ENCODE measurements around the gene NEXN.
"Not testable (repeated sequence)": the region's sequence is repeated elsewhere in the genome, so short reads cannot be mapped to it uniquely, and the experiment has no call there.

NEXN gene

GRCh38 chr1:77978293-77978968 is 90.0 kb downstream of the NEXN start:
- Histone ChIP-seq H3K4me2 (peak overlapping the region; percentile 83 to 96 (median 92); a peak in 21 of 22 replicates), H3K27ac (peak overlapping the region; percentile 96 to 100 (median 99)), H3K4me3 (peak overlapping the region; percentile 78 to 95 (median 90)), H4K20me1 (peaks cover 45 to 69% (median 46%) of the 10 kb centered on the region in 11 experiments), H3K9ac (peak overlapping the region; percentile 93 to 100 (median 99)), H3K36me3 (peaks cover 28 to 63% (median 52%) of the 10 kb centered on the region in 11 experiments), H3K4me1 (peaks cover 33 to 49% (median 45%) of the 10 kb centered on the region in 10 experiments), H3K9me3 (replicated peaks in 1 of 11) (peaks cover 0 to 6% (median 0%) of the 10 kb centered on the region in 11 experiments; a peak in 2 of 22 replicates), H3K27me3 (no peaks in the 10 kb centered on the region)
- no peak for TF ChIP-seq Cebpa-rat (IDR thresholded peaks at IDR 0.05)

GRCh38 chr1:77978969-77979876 is 90.8 kb downstream of the NEXN start, which contains the start of gene FUBP1:
FUBP1 (minus strand) TSS chr1:77979072; CDS start chr1:77979004, 68 bp downstream.
- TF ChIP-seq Cebpa-rat (IDR thresholded peaks at IDR 0.05) = no peak
- peak within 1 kb of the TSS; percentile 83 to 96 (median 92) for H3K4me2 ChIP-seq
- no peaks in the 10 kb centered on the region for H3K27me3 ChIP-seq
- peaks cover 37 to 61% (median 38%) of the 10 kb centered on the region in 11 experiments for H4K20me1 ChIP-seq
- H3K4me1 ChIP-seq = peaks cover 33 to 48% (median 45%) of the 10 kb centered on the region in 10 experiments
- peak within 1 kb of the TSS; percentile 96 to 100 (median 99) for H3K27ac ChIP-seq
- H3K36me3 ChIP-seq = peaks cover 24 to 61% (median 49%) of the 10 kb centered on the region in 11 experiments
- H3K9ac ChIP-seq = peak within 1 kb of the TSS; percentile 93 to 100 (median 99)
- peaks cover 0 to 6% (median 0%) of the 10 kb centered on the region in 11 experiments; a peak in 2 of 22 replicates for H3K9me3 ChIP-seq (replicated peaks in 1 of 11)
- H3K4me3 ChIP-seq = peak within 1 kb of the TSS; percentile 78 to 95 (median 90)

- not testable (repeated sequence) for H3K4me2 ChIP-seq; H3K27me3 ChIP-seq; H3K9me3 ChIP-seq (replicated peaks in 1 of 11); H3K9ac ChIP-seq; H3K27ac ChIP-seq; H3K4me3 ChIP-seq
- peaks cover 10 to 19% (median 16%) of the 10 kb centered on the region in 10 experiments for H3K4me1 ChIP-seq
- H4K20me1 ChIP-seq = peaks cover 0 to 28% (median 2%) of the 10 kb centered on the region in 11 experiments; a peak in 5 of 22 replicates
- H3K36me3 ChIP-seq = peaks cover 3 to 45% (median 35%) of the 10 kb centered on the region in 11 experiments; a peak in 16 of 22 replicates
Measured at GRCh38 chr1:77983352-77983996, 95.0 kb downstream of the NEXN start.

GRCh38 chr1:77983997-77984355 is 95.6 kb downstream of the NEXN start:
- TF ChIP-seq Cebpa-rat (IDR thresholded peaks at IDR 0.05) = no peak
- Histone ChIP-seq H3K4me1 (peaks cover 10 to 19% (median 16%) of the 10 kb centered on the region in 10 experiments), H3K4me3 (no peak overlapping the region), H3K9me3 (replicated peaks in 1 of 11) (0 out of 22 replicates have a peak, but pooled peaks cover 0 to 6% (median 0%) of the 10 kb centered on the region in 11 experiments), H4K20me1 (peaks cover 0 to 28% (median 2%) of the 10 kb centered on the region in 11 experiments; a peak in 5 of 22 replicates), H3K27me3 (no peaks in the 10 kb centered on the region), H3K9ac (no peak overlapping the region), H3K36me3 (peaks cover 3 to 46% (median 35%) of the 10 kb centered on the region in 11 experiments; a peak in 16 of 22 replicates), H3K27ac (no peak overlapping the region), H3K4me2 (no peak overlapping the region)

- TF ChIP-seq Cebpa-rat (IDR thresholded peaks at IDR 0.05) = no peak
- peaks cover 3 to 46% (median 36%) of the 10 kb centered on the region in 11 experiments; a peak in 17 of 22 replicates for H3K36me3 ChIP-seq
- peaks cover 0 to 30% (median 2%) of the 10 kb centered on the region in 11 experiments; a peak in 5 of 22 replicates for H4K20me1 ChIP-seq
- no peak overlapping the region for H3K9ac ChIP-seq
- H3K4me3 ChIP-seq = no peak overlapping the region
- peaks cover 10 to 19% (median 16%) of the 10 kb centered on the region in 10 experiments for H3K4me1 ChIP-seq
- no peak overlapping the region for H3K27ac ChIP-seq
- H3K4me2 ChIP-seq = no peak overlapping the region
- no peaks in the 10 kb centered on the region for H3K27me3 ChIP-seq
- 0 out of 22 replicates have a peak, but pooled peaks cover 0 to 6% (median 0%) of the 10 kb centered on the region in 11 experiments for H3K9me3 ChIP-seq (replicated peaks in 1 of 11)
Measured at GRCh38 chr1:77984629-77985028, 96.2 kb downstream of the NEXN start.

GRCh38 chr1:77986810-77987209 is 98.4 kb downstream of the NEXN start:
- Histone ChIP-seq H3K9ac (no peak overlapping the region), H3K27ac (no peak overlapping the region), H3K4me2 (no peak overlapping the region; a peak in 1 of 22 replicates), H3K36me3 (peaks cover 10 to 56% (median 44%) of the 10 kb centered on the region in 11 experiments; a peak in 19 of 22 replicates), H4K20me1 (peaks cover 0 to 18% (median 0%) of the 10 kb centered on the region in 11 experiments; a peak in 4 of 22 replicates), H3K9me3 (replicated peaks in 1 of 11) (0 out of 22 replicates have a peak, but pooled peaks cover 0 to 6% (median 0%) of the 10 kb centered on the region in 11 experiments), H3K4me1 (0 out of 20 replicates have a peak, but pooled peaks cover 0 to under 1% (median 0%) of the 10 kb centered on the region in 10 experiments), H3K4me3 (no peak overlapping the region), H3K27me3 (no peaks in the 10 kb centered on the region)
- TF ChIP-seq Cebpa-rat (IDR thresholded peaks at IDR 0.05) = no peak

GRCh38 chr1:77987919-77988318 is 99.5 kb downstream of the NEXN start:
- Histone ChIP-seq H3K4me1 (no peaks in the 10 kb centered on the region; a peak in 1 of 20 replicates), H3K36me3 (peaks cover 17 to 54% (median 43%) of the 10 kb centered on the region in 11 experiments), H4K20me1 (peaks cover 0 to 18% (median 0%) of the 10 kb centered on the region in 11 experiments; a peak in 4 of 22 replicates), H3K27me3 (no peaks in the 10 kb centered on the region), H3K9ac (no peak overlapping the region), H3K27ac (no peak overlapping the region), H3K4me3 (no peak overlapping the region), H3K9me3 (replicated peaks in 1 of 11) (peaks cover 0 to 7% (median 3%) of the 10 kb centered on the region in 11 experiments; a peak in 4 of 22 replicates), H3K4me2 (no peak overlapping the region)
- no peak for TF ChIP-seq Cebpa-rat (IDR thresholded peaks at IDR 0.05)

- H3K4me1 ChIP-seq = no peaks in the 10 kb centered on the region; a peak in 1 of 20 replicates
- H3K4me2 ChIP-seq = no peak overlapping the region
- TF ChIP-seq Cebpa-rat (IDR thresholded peaks at IDR 0.05) = no peak
- no peak overlapping the region for H3K4me3 ChIP-seq
- peaks cover 25 to 57% (median 47%) of the 10 kb centered on the region in 11 experiments for H3K36me3 ChIP-seq
- no peaks in the 10 kb centered on the region for H3K27me3 ChIP-seq
- peaks cover 0 to 8% (median 5%) of the 10 kb centered on the region in 11 experiments; a peak in 5 of 22 replicates for H3K9me3 ChIP-seq (replicated peaks in 1 of 11)
- no peak overlapping the region for H3K27ac ChIP-seq
- peaks cover 0 to 18% (median 0%) of the 10 kb centered on the region in 11 experiments; a peak in 5 of 22 replicates for H4K20me1 ChIP-seq
- no peak overlapping the region for H3K9ac ChIP-seq
Measured at GRCh38 chr1:77989744-77990143, 101.3 kb downstream of the NEXN start.
